K562 (cell line): ENCODE results near the gene CD52. TPM values are rescaled to one million over a fixed set of nuclear protein-coding genes. Genes with fewer than 3 reads are reported as not detected.
A peak's percentile ranks its signal among the peaks of the same experiment; 100 is the strongest.

ENCODE experiments used
- DPF2 ChIP-seq: fragments of 450-650 bp; IDR thresholded peaks from 2 replicates; pipeline ENCODE4 v1.6.1; 2016
- LARP7 ChIP-seq: fragments of 450-650 bp; IDR thresholded peaks from 2 replicates; pipeline ENCODE4 v1.6.1; 2016
- NCOA1 ChIP-seq: fragments of 450-650 bp; IDR thresholded peaks from 2 replicates; pipeline ENCODE4 v1.6.1; 2016; ENCODE audit warnings: low read depth
- NR2C1 ChIP-seq, 2 experiments: fragments of 450-650 bp; IDR thresholded peaks; 2 replicates each; pipeline ENCODE4 v1.6.1; 2017; ENCODE audit warnings: mild to moderate bottlenecking in 2 of 2, antibody characterized with exemption in 1 of 2, inconsistent platforms in 1 of 2, missing compliant biosample characterization in 1 of 2, missing genetic modification characterization in 1 of 2
- PHF20 ChIP-seq: fragments of 450-650 bp; IDR thresholded peaks from 2 replicates; pipeline ENCODE4 v1.6.1; 2018; ENCODE audit not compliant: partially characterized antibody
- RBM17 ChIP-seq: fragments of 200-400 bp; formaldehyde crosslinking; IDR thresholded peaks from 2 replicates; pipeline ENCODE4 v1.6.1; 2017; ENCODE audit warnings: low read depth, mild to moderate bottlenecking, low read length, borderline replicate concordance
- RBM25 ChIP-seq: fragments of 200-400 bp; formaldehyde crosslinking; IDR thresholded peaks from 2 replicates; pipeline ENCODE4 v1.6.1; 2018; ENCODE audit warnings: low read length, low read depth, moderate library complexity; ENCODE audit not compliant: severe bottlenecking
- SIN3B ChIP-seq: fragments of 450-650 bp; IDR thresholded peaks from 2 replicates; pipeline ENCODE4 v1.6.1; 2017; ENCODE audit warnings: low read depth, mild to moderate bottlenecking, moderate library complexity
- XRCC4 ChIP-seq: IDR thresholded peaks from one replicate; pipeline ENCODE4 v1.6.1; 2011; ENCODE audit not compliant: insufficient read depth, insufficient read length; ENCODE audit errors: extremely low read depth
- polyA plus RNA-seq, 8 experiments: library from polyadenylated mRNA; depleted of rRNA in 4 of 8; stranded (reverse) in 5 of 8; unstranded in 3 of 8; fragments of >200 nt; fragmentation: Nextera tagmentation in 2 of 8; fragmentation: Illumina TruSeq in 1 of 8; extraction: Ambion mirVana in 2 of 8; extraction: Trizol in 1 of 8; gene quantifications; 2 replicates each; pipeline versions ENCODE4 v1.2.1 to v1.2.3, GENCODE V29; 2011 to 2014; ENCODE audit warnings: inconsistent platforms in 1 of 8, missing spikeins in 1 of 8
- total RNA-seq, 7 experiments: library from RNA; depleted of rRNA in 6 of 7; stranded (reverse); fragments of >200 nt in 6 of 7; fragmentation: Illumina TruSeq in 2 of 7; extraction: Trizol in 2 of 7; gene quantifications; 2 replicates each; pipeline versions ENCODE4 v1.2.1 to v1.2.3, GENCODE V29; 2011 to 2021; ENCODE audit warnings: low replicate concordance in 1 of 7
- TF ChIP-seq, protein P1 (sequence below): sonication (generic); formaldehyde crosslinking; IDR thresholded peaks from 2 replicates; pipeline ENCODE4 v1.8.1; 2023; ENCODE audit warnings: missing genetic modification reagents, mild to moderate bottlenecking, borderline replicate concordance
- TF ChIP-seq, protein P2 (sequence below): fragments of 150-350 bp; IDR thresholded peaks from 2 replicates; pipeline ENCODE4 v1.6.1; 2014; ENCODE audit warnings: low read depth, mild to moderate bottlenecking, low read length, borderline replicate concordance

CD52 gene
- total and polyA plus RNA-seq, 9 of the 15 experiments (the other 6 are each of a cell fraction or from before 2014, with no cell fraction given), result 34.9 to 488 (median 173) TPM

DNA sequence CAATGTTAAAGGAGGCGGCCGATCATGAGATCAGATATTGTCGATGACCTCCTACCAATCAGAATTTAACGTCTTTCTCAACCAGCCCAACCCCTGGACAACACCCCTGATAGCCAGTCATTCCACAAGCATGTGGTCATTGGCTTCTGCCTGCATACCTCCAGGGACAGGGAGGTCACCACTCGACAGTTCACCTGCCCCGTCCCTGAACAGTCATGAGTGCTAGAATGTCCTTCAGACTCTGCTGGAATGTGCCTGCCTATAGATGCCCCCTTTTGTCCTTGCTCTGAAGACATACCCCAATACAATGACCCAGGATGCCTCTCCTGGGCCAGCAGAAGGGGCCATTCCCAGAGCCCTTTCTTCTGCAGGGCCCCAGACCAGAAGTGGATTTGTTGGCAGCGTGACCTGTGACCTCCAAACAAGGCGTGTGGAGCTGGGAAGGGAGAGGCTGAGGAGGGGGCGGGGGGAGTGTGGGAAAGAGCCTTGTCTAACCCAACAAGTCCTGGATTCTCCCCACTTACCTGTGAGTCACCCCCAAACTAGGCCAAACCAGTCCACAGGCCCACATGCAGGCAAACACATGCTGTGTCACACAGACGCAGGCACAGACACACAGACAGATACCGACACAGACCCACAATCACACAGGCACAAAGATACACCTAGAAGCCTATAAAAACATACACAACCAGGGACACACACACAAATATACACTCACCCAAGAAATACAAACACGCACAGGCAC lies 34.0 kb downstream of the CD52 start (continued):
- TF ChIP-seq NR2C1 (IDR thresholded peaks at IDR 0.05) (peak; percentile 71), NR2C1 (tag; IDR thresholded peaks at IDR 0.05) (peak; percentile 64), DPF2 (peak; percentile 45; the same call in 1 of the 2 replicates), RBM25 (peak; percentile 60), PHF20 (peak; percentile 56), SIN3B (no peak), LARP7 (peak; percentile 76; the same call in 1 of the 2 replicates), NCOA1 (no peak), RBM17 (no peak), XRCC4 (no peak)
- TF ChIP-seq, protein P1, sequence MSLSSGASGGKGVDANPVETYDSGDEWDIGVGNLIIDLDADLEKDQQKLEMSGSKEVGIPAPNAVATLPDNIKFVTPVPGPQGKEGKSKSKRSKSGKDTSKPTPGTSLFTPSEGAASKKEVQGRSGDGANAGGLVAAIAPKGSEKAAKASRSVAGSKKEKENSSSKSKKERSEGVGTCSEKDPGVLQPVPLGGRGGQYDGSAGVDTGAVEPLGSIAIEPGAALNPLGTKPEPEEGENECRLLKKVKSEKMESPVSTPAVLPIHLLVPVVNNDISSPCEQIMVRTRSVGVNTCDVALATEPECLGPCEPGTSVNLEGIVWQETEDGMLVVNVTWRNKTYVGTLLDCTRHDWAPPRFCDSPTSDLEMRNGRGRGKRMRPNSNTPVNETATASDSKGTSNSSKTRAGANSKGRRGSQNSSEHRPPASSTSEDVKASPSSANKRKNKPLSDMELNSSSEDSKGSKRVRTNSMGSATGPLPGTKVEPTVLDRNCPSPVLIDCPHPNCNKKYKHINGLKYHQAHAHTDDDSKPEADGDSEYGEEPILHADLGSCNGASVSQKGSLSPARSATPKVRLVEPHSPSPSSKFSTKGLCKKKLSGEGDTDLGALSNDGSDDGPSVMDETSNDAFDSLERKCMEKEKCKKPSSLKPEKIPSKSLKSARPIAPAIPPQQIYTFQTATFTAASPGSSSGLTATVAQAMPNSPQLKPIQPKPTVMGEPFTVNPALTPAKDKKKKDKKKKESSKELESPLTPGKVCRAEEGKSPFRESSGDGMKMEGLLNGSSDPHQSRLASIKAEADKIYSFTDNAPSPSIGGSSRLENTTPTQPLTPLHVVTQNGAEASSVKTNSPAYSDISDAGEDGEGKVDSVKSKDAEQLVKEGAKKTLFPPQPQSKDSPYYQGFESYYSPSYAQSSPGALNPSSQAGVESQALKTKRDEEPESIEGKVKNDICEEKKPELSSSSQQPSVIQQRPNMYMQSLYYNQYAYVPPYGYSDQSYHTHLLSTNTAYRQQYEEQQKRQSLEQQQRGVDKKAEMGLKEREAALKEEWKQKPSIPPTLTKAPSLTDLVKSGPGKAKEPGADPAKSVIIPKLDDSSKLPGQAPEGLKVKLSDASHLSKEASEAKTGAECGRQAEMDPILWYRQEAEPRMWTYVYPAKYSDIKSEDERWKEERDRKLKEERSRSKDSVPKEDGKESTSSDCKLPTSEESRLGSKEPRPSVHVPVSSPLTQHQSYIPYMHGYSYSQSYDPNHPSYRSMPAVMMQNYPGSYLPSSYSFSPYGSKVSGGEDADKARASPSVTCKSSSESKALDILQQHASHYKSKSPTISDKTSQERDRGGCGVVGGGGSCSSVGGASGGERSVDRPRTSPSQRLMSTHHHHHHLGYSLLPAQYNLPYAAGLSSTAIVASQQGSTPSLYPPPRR (CRISPR knock-in tag), result no peak
- TF ChIP-seq, protein P2, sequence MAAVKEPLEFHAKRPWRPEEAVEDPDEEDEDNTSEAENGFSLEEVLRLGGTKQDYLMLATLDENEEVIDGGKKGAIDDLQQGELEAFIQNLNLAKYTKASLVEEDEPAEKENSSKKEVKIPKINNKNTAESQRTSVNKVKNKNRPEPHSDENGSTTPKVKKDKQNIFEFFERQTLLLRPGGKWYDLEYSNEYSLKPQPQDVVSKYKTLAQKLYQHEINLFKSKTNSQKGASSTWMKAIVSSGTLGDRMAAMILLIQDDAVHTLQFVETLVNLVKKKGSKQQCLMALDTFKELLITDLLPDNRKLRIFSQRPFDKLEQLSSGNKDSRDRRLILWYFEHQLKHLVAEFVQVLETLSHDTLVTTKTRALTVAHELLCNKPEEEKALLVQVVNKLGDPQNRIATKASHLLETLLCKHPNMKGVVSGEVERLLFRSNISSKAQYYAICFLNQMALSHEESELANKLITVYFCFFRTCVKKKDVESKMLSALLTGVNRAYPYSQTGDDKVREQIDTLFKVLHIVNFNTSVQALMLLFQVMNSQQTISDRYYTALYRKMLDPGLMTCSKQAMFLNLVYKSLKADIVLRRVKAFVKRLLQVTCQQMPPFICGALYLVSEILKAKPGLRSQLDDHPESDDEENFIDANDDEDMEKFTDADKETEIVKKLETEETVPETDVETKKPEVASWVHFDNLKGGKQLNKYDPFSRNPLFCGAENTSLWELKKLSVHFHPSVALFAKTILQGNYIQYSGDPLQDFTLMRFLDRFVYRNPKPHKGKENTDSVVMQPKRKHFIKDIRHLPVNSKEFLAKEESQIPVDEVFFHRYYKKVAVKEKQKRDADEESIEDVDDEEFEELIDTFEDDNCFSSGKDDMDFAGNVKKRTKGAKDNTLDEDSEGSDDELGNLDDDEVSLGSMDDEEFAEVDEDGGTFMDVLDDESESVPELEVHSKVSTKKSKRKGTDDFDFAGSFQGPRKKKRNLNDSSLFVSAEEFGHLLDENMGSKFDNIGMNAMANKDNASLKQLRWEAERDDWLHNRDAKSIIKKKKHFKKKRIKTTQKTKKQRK, result no peak
